Stomach (tissue), 9 donors: ENCODE data around the gene PALLD. TPM values are rescaled to one million over a fixed set of nuclear protein-coding genes. Genes with fewer than 3 reads are reported as not detected.

ENCODE experiments used
- DNase-seq, 2 donors: peaks; one replicate each; pipeline versions ENCODE4 v3.0.0 to v3.0.0-alpha.2; 2013 to 2019
- H3K27ac ChIP-seq, 5 donors: fragments of 200-600 bp in 4 of 5; sonication (generic) in 4 of 5; one replicate each; pipeline ENCODE4 v1.5.1; 2013 to 2019; ENCODE audit warnings: mild to moderate bottlenecking in 1 of 5, moderate library complexity in 1 of 5
- H3K27me3 ChIP-seq, 3 donors: fragments of 200-600 bp; sonication (generic); one replicate each; pipeline ENCODE4 v1.5.1; 2017 to 2019; ENCODE audit warnings: mixed run types in 1 of 3
- H3K36me3 ChIP-seq, 4 donors: fragments of 200-600 bp; sonication (generic); 1 replicate in 3 of 4; 2 replicates in 1 of 4; pipeline ENCODE4 v1.5.1; 2016 to 2019
- H3K4me1 ChIP-seq, 4 donors: fragments of 200-600 bp; sonication (generic); one replicate each; pipeline ENCODE4 v1.5.1; 2016 to 2019
- H3K4me3 ChIP-seq, 4 donors: fragments of 200-600 bp; sonication (generic) in 3 of 4; one replicate each; pipeline ENCODE4 v1.5.1; 2016 to 2019; ENCODE audit warnings: mild to moderate bottlenecking in 1 of 4
- H3K9me3 ChIP-seq, 4 donors: fragments of 200-600 bp; sonication (generic); one replicate each; pipeline ENCODE4 v1.5.1; 2016 to 2019
- EP300 ChIP-seq: sonication (generic); formaldehyde crosslinking; IDR thresholded peaks from one replicate; pipeline ENCODE4 v1.6.1; 2017; ENCODE audit warnings: antibody characterized with exemption
- POLR2A ChIP-seq, 4 donors: fragments of 450-650 bp; IDR thresholded peaks; one replicate each; pipeline ENCODE4 v1.6.1; 2016; ENCODE audit warnings: antibody characterized with exemption in 4 of 4, control low read depth in 2 of 4, mild to moderate bottlenecking in 1 of 4, moderate library complexity in 1 of 4
- POLR2AphosphoS5 ChIP-seq, 3 donors: sonication (generic); formaldehyde crosslinking; IDR thresholded peaks; one replicate each; pipeline ENCODE4 v1.6.1; 2016; ENCODE audit warnings: antibody characterized with exemption in 3 of 3
- WGBS, 5 donors: extraction: QIAGEN DNeasy Blood & Tissue Kit in 3 of 5; methylation state at CpG; one replicate each; pipeline versions ENCODE4 v1.1.5 to v1.1.7; 2013 to 2018; 5-methylcytosine and 5-hydroxymethylcytosine counted together
- intact Hi-C: fragments of 100-400 bp; cut with DNase I; formaldehyde crosslinking; loops from one replicate; pipeline ENCODE4 v1.15.1; 2023; ENCODE audit warnings: low total_unique reads
- polyA plus RNA-seq, 3 donors: library from polyadenylated mRNA; stranded (reverse); fragments of 200-250 nt; gene quantifications; one replicate each; pipeline ENCODE4 v1.2.3, GENCODE V29; 2013
- total RNA-seq, 5 donors: library from RNA; depleted of rRNA; stranded (reverse); fragments of >200 nt; gene quantifications; one replicate each; pipeline versions ENCODE4 v1.1.0 to v1.2.3, GENCODE V29; 2014 to 2016
- TF ChIP-seq, protein P1 (sequence below), 7 experiments: fragments of 450-650 bp in 4 of 7; fragments of 200-600 bp in 3 of 7; sonication (generic) in 3 of 7; IDR thresholded peaks; one replicate each; pipeline ENCODE4 v1.5.1; 2016 to 2019; ENCODE audit warnings: antibody characterized with exemption in 7 of 7, control low read depth in 2 of 7, mild to moderate bottlenecking in 1 of 7
- donor health status: healthy with polysubstance abuse.
- donor health status: Bipolar disorder and iron deficiency.
- donor health status: healthy.

PALLD gene
- total and polyA plus RNA-seq, 8 donors = 75.9 to 984 (median 206) TPM

DNA sequence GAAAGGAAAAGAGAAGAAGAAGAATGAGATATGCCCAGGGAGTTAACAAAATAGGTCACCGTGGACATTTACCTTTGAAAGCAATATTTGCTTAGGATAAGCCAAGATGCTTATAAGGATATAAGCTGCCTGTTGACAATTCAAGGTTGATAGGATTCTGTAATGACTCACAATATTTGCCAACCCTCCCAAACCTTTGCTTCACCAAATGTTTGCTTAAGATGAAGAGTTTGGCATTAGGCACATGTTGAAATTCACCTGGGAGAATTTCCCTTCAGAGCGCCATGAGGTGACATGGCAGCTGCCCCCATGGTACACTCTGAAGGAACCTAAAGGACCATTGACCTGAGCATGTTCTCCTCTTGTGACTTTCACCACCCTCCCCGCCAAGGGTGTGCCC is 4.6 kb downstream of the PALLD start:
- WGBS, 5 donors = 35 to 56% (median 48%) methylated on average over 3 of the region's 3 CpGs
- H3K36me3 ChIP-seq = no peaks in the 10 kb centered on the region
- intact Hi-C loops = no loop called here
- H3K9me3 ChIP-seq = no peaks in the 10 kb centered on the region
- H3K27ac ChIP-seq = no peak overlapping the region
- peak in 2 of 3 donors; percentile 62 to 83 for TF ChIP-seq POLR2AphosphoS5 (IDR thresholded peaks at IDR 0.05)
- no peak for TF ChIP-seq POLR2A (IDR thresholded peaks at IDR 0.05)
- H3K4me1 ChIP-seq = peaks cover 0 to 20% (median 0%) of the 10 kb centered on the region in 4 donors
- DNase-seq = peak in 1 of 2 donors; percentile 60
- H3K4me3 ChIP-seq = no peak overlapping the region
- no peaks in the 10 kb centered on the region for H3K27me3 ChIP-seq

DNA sequence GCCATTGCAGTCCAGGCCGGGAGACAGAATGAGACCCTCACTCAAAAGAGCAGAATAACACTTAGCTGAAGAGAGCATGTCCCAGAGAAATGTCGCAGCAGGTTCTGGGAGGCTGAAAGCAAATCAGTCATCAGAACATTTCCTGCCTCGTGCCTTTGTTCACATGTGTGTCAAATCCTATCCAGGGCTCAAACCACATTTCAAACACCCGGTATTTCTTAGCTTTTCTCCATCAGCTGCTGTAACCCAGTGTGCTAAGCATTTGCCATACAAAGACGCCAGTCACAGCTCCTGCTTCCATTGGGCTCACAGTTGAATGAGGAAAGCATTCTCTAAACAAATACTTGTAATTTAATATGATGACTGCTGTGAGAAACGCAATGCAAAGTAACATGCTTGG is 6.0 kb downstream of the PALLD start:
- Histone ChIP-seq H3K36me3 (no peaks in the 10 kb centered on the region), H3K9me3 (no peaks in the 10 kb centered on the region), H3K27me3 (no peaks in the 10 kb centered on the region), H3K4me1 (peaks cover 0 to 10% (median 0%) of the 10 kb centered on the region in 4 donors), H3K27ac (no peak overlapping the region), H3K4me3 (no peak overlapping the region)
- no peak for DNase-seq
- 53 to 77% (median 66%) methylated on average over 6 of the region's 6 CpGs for WGBS, 5 donors
- intact Hi-C loops = no loop called here
- no peak for TF ChIP-seq EP300
- TF ChIP-seq, protein P1, sequence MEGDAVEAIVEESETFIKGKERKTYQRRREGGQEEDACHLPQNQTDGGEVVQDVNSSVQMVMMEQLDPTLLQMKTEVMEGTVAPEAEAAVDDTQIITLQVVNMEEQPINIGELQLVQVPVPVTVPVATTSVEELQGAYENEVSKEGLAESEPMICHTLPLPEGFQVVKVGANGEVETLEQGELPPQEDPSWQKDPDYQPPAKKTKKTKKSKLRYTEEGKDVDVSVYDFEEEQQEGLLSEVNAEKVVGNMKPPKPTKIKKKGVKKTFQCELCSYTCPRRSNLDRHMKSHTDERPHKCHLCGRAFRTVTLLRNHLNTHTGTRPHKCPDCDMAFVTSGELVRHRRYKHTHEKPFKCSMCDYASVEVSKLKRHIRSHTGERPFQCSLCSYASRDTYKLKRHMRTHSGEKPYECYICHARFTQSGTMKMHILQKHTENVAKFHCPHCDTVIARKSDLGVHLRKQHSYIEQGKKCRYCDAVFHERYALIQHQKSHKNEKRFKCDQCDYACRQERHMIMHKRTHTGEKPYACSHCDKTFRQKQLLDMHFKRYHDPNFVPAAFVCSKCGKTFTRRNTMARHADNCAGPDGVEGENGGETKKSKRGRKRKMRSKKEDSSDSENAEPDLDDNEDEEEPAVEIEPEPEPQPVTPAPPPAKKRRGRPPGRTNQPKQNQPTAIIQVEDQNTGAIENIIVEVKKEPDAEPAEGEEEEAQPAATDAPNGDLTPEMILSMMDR (IDR thresholded peaks at IDR 0.05) = no peak
- no peak for TF ChIP-seq POLR2A (IDR thresholded peaks at IDR 0.05)
- no peak for TF ChIP-seq POLR2AphosphoS5 (IDR thresholded peaks at IDR 0.05)

DNA sequence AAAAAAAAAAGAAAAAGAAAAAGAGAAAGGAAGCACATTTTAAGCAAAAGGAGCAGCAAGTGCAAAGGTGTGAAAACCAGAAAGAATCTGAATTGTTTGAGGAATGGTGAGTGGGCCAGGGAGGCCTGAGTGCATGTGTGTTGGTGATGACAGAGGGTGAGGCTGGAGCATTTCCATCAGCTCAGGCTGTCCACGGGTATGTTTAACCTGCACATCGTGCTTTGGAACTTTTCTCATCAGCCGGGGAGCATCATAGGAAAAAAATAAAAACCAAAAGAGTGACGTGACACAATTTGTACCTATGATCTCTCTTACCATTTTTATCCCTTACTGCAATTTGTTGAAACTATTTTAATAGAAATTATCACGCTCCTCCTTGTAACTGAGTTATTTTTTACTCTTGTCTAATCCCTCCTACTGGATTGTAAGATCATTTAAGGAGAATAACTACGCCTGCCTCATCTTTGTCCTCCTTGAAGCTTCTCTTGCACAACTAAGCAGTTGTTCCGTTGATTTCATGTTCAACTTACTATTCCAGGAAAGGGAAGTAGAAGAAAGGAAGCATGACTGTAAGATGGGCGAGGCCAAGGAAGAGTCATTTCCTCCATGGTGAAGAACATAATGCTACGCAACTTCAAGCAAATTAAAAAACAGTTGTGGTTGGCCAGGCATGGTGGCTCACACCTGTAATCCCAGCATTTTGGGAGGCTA is 7.0 kb downstream of the PALLD start:
- Histone ChIP-seq H3K27ac (peak overlapping the region in 2 of 5 donors; percentile 52 to 59), H3K4me1 (peaks cover 0 to 10% (median 0%) of the 10 kb centered on the region in 4 donors), H3K9me3 (no peaks in the 10 kb centered on the region), H3K4me3 (no peak overlapping the region), H3K36me3 (no peaks in the 10 kb centered on the region), H3K27me3 (no peaks in the 10 kb centered on the region)
- WGBS, 5 donors = 78 to 92% (median 89%) methylated on average over 9 of the region's 9 CpGs
- no peak for DNase-seq
- TF ChIP-seq POLR2A (IDR thresholded peaks at IDR 0.05) (no peak), EP300 (no peak), POLR2AphosphoS5 (IDR thresholded peaks at IDR 0.05) (no peak)
- TF ChIP-seq, protein P1 (IDR thresholded peaks at IDR 0.05) = no peak
- intact Hi-C loops = no loop called here

DNA sequence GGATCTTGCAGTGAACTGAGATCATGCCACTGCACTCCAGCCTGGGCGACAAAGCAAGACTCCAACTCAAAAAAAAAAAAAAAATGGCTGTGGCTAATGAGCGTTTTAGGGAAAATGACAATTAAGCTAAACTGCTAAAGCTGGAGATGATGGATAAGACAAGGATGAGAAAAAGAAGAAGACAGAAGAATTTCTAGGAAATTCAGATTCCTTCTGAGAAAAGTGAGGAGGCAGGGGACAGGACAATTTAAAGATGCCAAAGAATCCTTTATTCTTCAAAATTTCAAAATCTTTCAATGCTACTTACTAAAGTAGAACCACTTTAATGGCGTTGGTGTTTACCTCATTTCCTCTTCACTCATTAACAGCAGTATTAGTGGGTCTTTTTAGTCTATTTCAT is 7.7 kb downstream of the PALLD start:
- H3K27ac ChIP-seq = peak overlapping the region in 1 of 5 donors; percentile 59
- TF ChIP-seq, protein P1 (IDR thresholded peaks at IDR 0.05) = no peak
- no peak for TF ChIP-seq POLR2AphosphoS5 (IDR thresholded peaks at IDR 0.05)
- 73 to 95% (median 81%) methylated on average over 3 of the region's 3 CpGs for WGBS, 5 donors
- H3K27me3 ChIP-seq = no peaks in the 10 kb centered on the region
- H3K4me1 ChIP-seq = peaks cover 0 to 10% (median 0%) of the 10 kb centered on the region in 4 donors
- H3K36me3 ChIP-seq = no peaks in the 10 kb centered on the region
- no peak overlapping the region for H3K4me3 ChIP-seq
- no peaks in the 10 kb centered on the region for H3K9me3 ChIP-seq
- DNase-seq = no peak
- intact Hi-C loops = no loop called here

DNA sequence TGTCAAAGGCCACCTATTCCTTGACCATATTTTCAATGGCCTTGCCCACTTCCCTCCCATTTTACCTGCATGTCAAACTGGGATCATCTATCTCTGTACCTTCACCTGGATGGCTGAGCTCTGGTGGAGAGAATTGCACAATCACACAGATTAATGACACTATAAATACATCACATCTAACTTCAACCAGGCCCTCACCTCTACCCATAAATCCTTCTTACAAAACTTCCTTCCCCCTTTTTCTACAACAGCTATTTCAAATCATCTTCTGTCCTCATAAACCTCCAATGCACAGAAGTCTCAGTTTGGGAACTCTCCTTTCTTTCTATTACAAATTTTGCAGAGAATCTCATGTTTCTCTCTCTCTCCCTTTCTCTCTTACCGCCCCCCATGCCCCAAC is 9.2 kb downstream of the PALLD start:
- Histone ChIP-seq H3K4me1 (peaks cover 0 to 10% (median 0%) of the 10 kb centered on the region in 4 donors), H3K27ac (no peak overlapping the region), H3K36me3 (no peaks in the 10 kb centered on the region), H3K9me3 (no peaks in the 10 kb centered on the region), H3K4me3 (no peak overlapping the region), H3K27me3 (no peaks in the 10 kb centered on the region)
- 80 to 86% (median 84%) methylated on average over 1 of the region's 1 CpG for WGBS, 5 donors
- TF ChIP-seq POLR2A (IDR thresholded peaks at IDR 0.05) (no peak), POLR2AphosphoS5 (IDR thresholded peaks at IDR 0.05) (no peak), EP300 (no peak)
- TF ChIP-seq, protein P1 (IDR thresholded peaks at IDR 0.05) = no peak
- no peak for DNase-seq
- intact Hi-C loops = no loop called here
